ENCODE data around the gene ZNF630.

DNA sequence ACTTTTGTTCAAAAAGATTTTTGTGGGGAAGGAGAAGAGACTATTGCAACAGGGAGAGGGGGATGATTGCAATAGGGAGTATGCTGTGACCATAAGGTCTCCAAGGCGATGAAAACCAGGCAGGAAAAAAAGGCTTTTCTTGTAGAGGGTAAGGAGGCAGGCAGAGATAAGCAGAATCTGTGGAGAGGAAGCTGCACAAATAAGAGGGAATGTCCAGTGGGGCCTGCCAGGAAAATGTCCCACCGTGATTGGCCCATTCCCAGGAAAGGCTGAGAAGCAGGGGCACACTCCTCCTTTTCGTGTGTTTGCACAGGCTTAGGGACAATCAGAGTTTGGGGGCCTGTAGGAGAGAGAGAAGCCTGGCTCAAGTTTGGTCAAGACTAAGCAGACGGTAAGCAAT, 35.5 kb downstream of the ZNF630 start:
- TF ChIP-seq, protein P1, sequence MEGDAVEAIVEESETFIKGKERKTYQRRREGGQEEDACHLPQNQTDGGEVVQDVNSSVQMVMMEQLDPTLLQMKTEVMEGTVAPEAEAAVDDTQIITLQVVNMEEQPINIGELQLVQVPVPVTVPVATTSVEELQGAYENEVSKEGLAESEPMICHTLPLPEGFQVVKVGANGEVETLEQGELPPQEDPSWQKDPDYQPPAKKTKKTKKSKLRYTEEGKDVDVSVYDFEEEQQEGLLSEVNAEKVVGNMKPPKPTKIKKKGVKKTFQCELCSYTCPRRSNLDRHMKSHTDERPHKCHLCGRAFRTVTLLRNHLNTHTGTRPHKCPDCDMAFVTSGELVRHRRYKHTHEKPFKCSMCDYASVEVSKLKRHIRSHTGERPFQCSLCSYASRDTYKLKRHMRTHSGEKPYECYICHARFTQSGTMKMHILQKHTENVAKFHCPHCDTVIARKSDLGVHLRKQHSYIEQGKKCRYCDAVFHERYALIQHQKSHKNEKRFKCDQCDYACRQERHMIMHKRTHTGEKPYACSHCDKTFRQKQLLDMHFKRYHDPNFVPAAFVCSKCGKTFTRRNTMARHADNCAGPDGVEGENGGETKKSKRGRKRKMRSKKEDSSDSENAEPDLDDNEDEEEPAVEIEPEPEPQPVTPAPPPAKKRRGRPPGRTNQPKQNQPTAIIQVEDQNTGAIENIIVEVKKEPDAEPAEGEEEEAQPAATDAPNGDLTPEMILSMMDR (IDR thresholded peaks at IDR 0.05; ENCODE audit: low read depth, low read length, poor library complexity, severe bottlenecking), result no peak
- TF ChIP-seq EZH2phosphoT487 (IDR thresholded peaks at IDR 0.05; ENCODE audit: borderline replicate concordance, low read length), result no peak
